Activated CD4-positive, alpha-beta T cell treated with anti-CD3 and anti-CD28 coated beads, Interleukin-2, amount 50 U/mL, for 1 hour (primary cell): Measurements from ENCODE around the gene C13orf42.

ENCODE experiments used
- DNase-seq: peaks from one replicate; pipeline ENCODE4 v3.0.0-alpha.2; 2020

The C13orf42 gene

DNA sequence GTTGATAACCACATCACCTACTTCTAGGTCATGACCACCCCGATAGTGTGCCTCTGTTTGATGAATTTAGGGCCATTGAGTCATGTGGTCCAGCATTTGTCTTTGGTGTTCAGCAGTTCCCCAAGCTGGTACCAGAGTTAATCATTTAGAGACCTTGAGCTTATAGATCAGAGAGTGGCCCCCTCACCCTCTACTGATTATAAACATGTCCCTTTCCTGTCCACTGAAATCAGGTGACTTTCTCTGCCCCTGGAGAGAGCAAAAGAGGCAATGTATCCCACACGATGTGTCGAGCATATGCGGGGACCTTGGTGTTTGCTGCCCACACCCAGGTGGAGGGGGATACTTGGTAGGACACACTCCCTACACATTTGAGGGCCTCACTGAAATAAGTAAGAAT lies 46.3 kb downstream of the C13orf42 start:
- DNase-seq = no peak

DNA sequence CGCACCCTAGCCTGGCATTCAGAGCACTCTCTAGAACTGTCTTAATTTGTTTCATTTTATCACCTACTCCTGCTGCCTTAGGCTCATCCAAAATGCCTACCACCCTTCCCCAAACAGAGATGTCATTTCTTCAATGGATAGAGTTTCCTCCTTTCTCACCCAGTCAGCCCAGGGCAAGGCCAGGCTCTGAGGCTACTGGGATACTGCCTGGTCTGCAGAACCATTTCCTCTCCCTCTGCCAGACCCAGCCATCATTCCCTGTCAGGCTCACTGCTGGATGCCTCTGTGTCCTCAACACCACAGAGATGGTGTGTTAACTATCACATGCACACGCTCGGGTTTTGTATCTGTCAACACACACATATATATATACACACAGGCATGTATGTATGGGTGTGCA lies 47.2 kb downstream of the C13orf42 start:
- no peak for DNase-seq

DNA sequence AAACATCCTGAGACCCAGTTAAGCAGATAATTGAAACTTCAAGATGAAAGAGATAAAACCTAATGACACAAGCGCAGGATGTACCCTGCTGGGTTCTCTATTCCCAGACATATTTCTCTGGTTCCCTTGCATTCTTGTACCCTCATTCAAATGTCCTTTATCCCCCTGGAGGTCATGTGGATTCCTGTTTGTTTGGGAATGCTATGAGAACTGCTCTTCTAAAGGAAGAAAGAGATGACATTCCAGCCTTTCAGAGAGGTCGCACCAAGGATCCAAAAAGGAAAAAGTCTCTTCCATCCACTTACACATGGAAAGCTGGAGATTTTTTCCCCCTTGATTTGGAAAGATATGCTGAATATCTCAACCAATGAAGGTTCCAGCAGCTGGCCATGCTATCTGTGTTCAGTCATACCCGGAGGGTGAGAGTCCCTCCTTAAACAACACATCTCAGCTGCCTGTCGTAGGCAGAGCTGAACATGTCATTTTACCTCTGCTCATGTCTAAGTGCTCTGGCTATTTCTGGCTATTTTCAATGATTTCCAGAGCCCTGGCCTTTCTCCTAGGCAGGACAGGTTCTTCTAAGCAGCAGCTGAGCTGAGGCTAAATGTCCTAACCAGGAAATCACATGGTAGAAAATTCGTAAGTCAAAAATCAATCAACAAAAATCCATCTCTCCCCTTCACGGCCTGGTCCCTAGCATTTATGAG lies 52.5 kb downstream of the C13orf42 start:
- no peak for DNase-seq

DNA sequence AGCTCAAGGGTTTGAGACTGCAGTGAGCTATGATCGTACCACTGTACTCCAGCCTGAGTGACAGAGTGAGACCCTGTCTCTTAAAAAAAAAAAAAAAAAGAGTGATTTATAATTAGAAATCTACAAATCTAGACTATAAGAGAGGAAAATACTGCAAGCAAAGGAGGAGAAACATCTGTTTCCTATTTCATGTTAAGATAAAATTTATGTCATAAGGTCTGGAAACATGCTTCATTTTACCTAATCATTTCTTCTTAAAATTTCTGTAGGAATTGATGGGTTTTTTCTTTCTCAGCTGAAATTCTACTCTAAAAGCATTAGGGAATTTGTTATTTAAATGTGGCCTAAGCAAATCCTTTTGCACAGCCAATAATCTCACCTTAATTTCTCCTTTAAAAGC lies 53.2 kb downstream of the C13orf42 start:
- DNase-seq = no peak

DNA sequence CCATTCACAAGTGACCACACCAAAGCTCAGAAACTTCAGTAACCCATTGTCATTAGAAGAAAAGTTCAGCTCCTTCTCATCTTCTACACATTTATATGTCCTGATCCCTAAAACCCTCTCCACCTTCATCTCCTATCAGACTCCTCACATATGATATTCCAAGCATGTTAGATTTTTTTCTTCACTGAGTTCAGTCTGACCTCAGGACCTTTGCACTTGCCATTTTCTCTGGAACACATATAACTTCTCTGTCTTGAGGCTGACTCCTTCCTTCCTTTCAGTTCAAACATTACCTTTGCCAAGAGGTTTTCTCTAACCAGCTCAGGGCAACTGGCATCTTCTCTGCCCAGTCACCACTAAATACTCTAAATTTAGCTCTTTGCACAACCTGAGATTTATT lies 54.1 kb downstream of the C13orf42 start:
- DNase-seq = no peak

DNA sequence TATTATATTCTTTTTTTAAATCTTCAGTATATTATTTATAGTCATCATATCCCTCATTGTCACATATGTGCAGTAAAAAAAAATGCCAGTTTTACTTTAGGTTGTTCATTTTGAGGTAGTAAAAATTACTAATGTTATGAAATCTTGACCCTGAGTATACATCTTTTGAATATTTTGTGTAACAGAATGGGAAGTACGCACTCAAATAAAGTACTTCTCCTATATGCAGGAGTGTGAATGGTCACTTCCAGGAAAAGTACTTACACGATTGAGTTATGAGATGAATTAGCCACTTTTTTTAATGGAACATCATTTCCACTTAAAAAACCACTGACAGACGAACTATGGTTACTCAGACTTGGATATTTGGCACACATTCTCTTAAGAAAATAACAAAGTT lies 58.5 kb downstream of the C13orf42 start:
- no peak for DNase-seq

DNA sequence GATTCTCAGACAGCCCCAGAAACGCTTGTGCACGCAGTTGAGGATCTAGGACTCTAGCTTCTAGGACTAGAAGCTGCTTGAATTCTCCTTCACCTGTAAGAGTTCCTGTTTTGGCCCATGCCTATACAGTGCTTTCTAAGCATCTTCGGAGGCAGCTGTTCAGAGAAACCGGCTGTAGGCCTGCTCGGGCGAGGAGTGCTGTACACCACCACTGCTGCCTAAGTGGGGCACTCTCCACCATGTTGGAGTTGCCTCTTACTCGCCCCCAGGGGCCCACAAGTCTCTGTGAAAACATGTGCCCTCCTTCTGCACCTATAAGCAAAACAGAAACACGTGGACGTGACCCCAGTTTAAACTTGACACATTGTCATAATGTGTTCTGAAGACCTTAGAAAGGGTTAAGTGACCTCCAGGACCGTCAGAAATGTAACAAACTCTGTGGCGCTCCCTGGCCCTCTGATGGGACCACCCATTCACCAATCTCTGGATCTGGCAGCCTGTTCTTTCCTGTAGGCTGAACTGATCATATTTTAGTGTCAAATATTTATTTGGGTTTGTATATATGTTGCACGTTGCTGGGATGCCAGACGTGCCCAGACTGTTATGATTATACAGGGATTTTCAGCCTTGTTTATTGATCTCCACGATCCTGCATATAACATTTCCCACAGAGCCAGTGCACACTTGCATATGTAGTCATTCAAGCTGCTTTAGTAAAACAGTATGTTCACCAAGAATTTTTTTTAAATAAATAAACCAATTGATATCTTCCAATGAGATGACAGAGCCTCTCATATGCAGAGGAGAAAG lies 60.8 kb downstream of the C13orf42 start:
- no peak for DNase-seq

DNA sequence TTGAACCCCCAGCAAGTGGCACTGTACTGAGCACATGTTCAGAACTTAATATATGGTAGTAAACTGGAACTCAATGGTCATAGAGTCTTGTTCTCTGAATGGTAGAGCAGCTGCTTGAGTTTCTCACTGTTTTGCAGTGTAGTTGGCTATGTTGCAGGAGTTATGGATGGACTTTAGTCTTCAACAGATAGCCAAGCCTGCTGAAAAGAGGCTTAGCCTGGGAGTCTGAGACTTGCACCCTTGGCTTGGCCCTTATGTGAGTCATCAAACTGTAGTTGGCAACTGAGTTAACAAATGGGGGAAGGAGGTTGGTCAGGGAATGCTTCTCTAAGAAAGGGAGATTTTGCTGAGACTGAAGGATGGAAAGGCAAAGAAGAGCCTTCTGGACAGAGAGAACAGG lies 62.5 kb downstream of the C13orf42 start:
- no peak for DNase-seq

DNA sequence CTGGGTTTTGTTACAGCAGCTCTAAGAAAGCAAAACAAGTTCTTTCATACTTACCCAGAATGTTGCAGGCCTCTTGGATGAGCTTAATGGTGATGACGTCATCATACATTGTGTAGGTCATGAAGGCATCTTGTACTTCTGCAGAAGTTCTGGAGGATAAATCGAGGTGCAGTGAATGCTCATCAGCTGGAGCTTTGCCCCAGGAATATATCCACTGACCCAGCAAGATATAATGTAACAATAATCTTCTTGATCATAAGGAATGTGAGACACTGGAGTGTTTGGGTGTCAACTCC lies 63.0 kb downstream of the C13orf42 start:
- DNase-seq = no peak

DNA sequence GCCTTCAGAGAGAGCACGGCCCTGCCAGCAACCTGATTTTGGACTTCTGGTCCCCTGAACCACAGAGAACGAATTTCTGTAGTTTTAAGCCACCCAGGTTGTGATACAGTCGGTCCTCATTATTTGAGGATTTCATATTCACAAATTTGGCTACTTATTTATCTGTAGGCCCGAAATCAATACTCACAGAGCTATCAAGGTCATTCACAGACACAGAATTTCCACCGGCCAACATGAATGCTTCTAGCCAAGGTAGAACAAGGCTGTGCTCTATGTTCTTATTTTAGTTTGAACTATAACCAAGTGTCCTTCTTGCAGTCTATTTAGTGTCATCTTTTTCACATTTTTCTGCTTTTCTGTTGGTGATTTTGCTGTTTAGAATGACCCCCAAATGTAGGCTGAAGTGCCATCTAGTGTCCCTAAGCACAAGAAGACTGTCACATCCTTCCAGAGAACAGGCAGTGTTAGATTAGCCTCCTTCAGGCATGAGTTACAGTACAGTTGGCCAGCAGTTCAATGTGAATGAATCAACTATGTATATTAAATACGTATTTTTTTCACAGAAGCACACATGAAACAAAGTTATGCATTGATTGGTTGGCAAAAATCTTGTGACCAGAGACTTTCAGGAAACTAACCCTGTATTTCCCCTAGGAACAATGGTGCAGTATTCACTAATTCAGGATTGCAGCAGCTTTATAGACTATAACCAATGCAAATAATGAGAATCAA lies 63.5 kb downstream of the C13orf42 start:
- no peak for DNase-seq

DNA sequence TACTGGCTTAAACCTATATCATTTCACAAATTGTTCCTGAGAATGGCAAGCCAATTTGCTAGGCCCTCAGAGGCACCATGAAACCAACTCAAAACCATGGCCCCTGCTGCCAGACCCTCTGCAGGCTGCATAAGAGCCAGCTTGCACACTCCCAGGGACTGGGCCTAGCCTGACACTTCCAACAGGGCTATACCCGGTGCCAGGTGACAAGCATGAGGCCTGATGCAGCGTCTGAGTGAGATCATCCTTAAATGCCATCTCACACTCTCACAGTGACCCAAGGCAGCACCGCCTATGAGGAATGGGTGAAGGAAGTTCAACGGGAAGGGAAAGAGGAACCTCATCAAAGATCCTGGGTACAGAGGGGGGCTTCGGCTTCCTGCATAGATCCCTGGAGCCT lies 65.6 kb downstream of the C13orf42 start:
- DNase-seq = no peak

DNA sequence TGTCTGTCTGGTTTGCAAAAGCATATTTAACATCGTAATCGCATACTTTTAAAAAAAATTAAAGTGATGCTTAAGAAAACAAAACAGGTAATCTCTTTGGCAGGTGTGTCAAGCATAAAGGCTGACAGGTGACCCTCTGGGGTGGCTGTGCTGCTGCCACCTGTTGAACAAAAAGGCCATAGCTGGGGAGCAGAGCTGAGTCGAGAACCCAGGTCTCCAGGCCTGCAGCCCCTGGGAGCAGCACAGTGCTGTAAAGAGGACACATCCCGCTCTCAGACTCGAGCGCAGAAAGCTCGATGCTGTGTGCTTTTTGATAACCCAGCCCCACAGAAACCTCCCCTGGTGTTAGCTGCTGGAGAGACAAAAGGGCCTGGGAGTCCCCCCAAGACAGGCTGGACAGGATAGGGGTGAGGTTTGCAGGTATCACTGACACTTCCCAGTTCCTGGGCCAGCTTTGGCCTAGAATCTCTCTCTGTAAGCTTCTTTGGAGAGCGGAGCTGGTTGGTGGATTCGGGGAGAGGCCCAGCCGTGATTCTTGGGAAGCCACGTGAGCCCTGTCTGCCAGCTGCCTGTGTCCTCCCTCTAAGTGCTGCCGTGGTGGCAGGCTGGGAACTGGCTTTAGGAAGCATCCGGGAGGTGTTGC lies 66.9 kb downstream of the C13orf42 start:
- DNase-seq = no peak

DNA sequence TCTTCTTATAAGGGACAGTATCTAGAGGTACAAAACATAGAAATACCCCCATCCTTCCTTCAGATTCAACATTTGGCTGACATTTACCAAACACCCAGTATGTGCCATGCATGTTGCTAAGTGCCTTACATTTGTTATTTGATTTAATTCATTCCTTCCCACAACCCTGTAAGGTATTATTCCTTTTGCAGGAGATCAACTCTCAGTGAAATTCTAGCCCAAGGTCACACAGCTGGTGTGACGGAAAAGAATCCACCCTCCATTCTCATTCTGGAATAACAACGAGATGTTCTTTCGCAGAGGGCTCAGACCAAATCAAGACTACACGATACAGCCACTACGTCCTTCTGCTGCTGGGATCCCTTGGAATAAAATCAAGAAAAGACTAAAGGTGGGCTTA lies 67.8 kb downstream of the C13orf42 start:
- DNase-seq = no peak

DNA sequence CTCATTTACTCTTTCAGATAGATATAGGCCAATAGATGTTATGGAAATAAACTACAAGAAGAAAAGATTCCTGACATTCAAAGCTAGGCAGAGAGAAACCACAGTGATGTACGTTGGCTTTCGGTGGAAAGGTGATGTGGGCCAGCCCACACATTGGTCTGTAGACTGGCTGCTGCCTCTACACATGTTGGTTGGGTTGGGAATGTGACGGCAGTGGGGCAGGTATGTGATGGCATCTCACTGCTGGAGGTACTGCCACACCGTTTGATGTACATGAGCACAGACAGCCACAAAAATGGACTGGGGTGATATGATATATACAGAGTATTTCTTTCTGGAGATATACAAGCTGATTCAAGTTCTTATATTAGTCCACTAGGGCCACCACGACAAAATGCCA lies 69.4 kb downstream of the C13orf42 start:
- DNase-seq = no peak

DNA sequence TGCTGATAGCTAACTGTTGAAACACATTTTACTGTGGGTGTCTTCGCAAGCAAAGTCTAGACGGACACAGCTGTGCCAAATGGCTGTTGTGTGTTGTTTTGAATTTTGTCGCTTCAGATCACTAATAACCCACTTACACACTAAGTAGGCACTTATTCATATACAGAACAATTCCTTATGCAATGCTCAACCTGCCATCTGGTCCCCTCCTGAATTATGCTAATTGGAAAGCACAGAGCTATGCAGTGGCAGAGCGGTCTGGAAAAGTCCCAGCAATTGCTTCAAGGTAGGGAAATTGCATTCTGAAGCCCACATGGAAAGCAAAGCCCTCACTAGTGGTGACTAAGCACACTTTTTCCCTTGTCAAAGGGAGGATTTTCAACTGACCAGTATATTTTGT lies 69.9 kb downstream of the C13orf42 start:
- no peak for DNase-seq

DNA sequence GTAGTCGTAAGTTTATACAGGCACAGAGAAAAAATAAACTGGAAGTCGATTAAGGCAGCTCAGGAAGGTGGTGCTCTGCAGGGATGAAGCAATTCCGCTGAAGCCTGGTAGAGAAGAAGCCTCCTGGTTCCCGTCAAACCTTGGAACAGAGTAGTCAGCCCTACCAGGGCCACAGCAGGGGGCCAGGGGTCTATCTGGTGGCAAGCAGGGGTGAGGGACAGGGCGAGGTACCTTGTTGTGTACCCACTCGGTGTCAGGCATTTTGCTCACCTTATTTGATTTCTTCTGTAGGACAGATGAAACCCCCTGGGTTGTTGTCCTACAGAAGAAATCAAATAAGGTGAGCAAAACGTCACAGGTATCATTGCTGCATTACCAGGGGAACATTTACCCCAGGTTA lies 70.6 kb downstream of the C13orf42 start:
- no peak for DNase-seq

DNA sequence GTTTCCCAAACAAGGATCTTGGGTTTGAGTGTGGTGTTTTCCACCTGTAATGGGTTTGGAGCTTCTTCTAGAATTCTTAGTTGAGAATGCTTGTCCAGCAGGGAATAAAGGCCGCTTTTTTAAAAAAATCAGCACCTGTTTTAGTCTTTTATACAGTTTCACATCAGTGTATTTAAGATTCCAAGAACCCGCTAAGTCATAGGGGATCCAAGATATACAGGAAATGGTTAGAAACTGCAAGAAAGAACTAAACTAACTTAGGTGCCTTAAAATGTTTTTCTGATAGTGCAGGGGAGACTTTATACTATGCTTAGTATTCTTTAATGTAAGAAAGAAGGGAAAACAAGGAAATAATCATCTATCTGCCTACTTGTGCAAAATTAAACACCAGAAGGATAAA lies 74.7 kb downstream of the C13orf42 start:
- DNase-seq = no peak

DNA sequence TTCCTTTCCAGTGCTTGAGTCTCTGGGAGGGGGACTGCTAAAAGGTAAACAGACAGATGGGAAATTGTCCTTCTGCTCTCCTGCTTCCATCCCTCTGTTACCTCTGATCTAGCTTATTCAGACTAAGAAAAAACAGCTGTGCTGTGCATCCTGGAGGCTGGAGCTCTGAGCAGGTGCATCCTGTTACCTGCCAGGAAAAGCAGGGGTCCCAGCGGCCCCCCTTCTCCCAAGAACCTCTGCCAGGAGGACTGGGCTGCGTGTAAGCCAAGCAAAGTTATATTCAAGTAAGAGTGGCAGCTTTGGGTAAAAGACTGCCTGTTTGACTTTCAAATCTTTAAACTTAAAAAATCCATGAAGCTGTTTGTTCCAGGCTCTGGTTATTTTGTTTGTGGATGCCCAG lies 75.1 kb downstream of the C13orf42 start:
- DNase-seq = no peak

DNA sequence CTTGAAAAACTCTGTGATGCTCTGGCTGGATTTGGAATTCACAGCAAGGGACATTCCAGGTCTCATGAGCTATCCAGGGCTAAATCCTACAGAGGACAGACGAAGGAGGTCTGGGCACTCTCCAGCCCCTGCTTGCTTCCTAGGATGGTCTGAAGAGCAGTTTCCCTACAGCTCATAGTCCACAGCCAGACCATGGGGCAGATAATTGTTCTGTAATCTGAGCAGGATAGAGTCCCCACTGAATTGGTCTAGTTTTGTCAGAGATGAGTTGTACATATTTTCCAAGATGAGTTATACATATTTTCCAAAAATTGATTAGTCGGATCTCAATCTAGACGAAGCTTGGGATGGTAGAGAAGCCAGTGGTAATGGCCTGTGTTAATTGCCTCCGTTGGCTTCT lies 75.6 kb downstream of the C13orf42 start:
- no peak for DNase-seq

DNA sequence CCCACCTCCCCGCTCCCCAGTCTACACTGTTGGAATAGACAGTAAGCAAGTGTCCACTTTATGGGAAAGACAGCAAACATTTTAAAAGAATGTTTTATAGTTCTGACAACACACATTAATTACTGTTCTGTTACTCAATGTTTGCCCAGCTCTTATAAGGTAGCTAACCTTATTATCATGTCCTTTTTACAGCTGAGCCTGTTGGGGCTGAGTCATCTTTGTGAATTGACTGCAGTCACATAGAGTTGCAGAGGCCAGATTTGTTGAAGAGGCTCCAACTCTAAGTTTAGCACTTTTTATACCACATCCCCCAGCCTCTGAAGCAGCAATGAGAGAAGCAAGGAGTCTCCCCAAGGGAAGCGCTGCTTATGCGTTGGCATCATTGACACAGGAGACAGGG lies 76.2 kb downstream of the C13orf42 start:
- DNase-seq = no peak

DNA sequence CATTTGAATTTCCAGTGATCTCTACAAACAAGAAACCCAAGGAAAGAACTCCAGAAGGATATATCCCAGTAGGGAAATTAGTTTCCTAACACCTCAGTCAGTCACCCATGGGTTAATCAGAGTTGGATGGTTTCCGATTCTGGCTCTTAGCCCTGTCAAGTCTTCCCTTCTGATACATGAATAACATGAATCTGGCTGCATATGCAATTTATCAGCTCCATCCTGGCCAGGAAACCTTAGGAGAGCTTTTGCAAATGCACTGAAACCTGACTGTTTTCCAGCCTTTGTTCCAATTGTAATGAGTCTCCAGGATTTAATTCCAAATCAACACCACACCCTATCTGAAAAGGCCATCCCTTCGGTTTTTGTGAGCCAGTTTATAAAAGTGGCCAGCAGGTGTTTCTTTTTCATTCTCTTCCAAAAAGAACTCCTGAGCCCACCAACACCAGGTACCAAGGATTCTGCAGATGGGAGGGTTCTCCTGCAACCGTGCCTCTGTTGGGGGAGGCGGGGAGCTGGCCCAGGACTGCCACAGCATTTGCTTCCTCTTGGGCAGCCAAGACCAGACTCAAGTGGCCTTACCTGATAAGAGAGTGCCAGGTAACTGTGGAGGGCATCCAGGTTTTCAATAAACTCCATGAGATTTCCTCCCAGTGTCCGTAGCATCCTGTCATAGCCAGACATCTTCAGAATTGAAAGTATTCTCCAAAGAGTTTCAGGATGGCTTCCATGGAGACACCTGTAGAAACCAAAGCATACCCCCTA lies 77.5 kb downstream of the C13orf42 start:
- DNase-seq = no peak

DNA sequence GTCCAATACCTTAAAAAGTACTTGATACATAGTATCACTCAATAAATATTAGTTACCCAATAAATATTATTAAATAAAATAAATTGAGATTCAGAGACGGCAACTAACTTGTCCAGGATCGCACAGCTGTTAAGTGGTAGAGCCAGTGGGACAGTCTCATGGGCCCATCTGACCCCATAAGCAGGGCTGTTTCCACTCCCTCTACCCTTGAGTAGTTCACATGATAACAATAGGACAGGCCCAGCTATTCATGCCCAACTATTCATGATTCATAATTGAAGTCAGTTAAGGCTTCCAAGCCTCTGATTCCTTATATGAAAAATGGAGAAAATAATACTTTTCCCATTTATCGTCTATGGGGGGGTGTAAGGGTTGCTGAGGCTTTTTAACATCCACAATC lies 78.2 kb downstream of the C13orf42 start:
- DNase-seq = no peak
